ENCODE data around the gene LEPR.

DNA sequence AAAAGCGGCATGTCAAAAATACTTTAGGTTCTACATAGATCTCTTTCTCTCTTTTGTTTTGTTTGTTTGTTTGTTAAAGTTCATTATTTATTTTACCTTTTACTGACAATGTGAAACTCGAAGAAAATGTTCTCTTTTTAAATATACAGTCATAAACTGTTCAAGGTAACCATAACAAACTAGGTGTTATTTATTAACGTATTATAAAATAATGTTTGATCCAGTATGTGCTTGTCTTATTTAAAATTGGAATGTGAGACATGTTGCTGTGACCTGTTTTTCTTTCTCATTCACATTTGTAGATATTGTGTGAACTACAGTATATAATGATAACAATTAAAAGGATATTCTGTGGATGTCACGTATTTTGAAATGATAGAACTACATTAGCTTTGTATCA lies 5.9 kb upstream of the LEPR start:
- TF ChIP-seq CTCF (conservative IDR thresholded peaks at IDR 0.05 in 1 of 2, IDR thresholded peaks at IDR 0.05 in 1 of 2; ENCODE audit: low read depth in 1 of 2, low read length in 2 of 2), result no peak
- TF ChIP-seq EZH2 (IDR thresholded peaks at IDR 0.05; ENCODE audit: low read length, missing control alignments), result no peak
